ENCODE results near the gene BCOR. TPM values are rescaled to one million over a fixed set of nuclear protein-coding genes. Genes with fewer than 3 reads are reported as not detected.

Gene BCOR
- total RNA-seq, 4 donors from 2014 or later: 30.9 to 67.4 (median 42.4) TPM

GRCh38 chrX:40127052-40127451 lies 29.3 kb upstream of the BCOR start:
- H3K27ac ChIP-seq: no peak overlapping the region
- TF ChIP-seq POLR2A (IDR thresholded peaks at IDR 0.05): no peak
- TF ChIP-seq, protein P1, sequence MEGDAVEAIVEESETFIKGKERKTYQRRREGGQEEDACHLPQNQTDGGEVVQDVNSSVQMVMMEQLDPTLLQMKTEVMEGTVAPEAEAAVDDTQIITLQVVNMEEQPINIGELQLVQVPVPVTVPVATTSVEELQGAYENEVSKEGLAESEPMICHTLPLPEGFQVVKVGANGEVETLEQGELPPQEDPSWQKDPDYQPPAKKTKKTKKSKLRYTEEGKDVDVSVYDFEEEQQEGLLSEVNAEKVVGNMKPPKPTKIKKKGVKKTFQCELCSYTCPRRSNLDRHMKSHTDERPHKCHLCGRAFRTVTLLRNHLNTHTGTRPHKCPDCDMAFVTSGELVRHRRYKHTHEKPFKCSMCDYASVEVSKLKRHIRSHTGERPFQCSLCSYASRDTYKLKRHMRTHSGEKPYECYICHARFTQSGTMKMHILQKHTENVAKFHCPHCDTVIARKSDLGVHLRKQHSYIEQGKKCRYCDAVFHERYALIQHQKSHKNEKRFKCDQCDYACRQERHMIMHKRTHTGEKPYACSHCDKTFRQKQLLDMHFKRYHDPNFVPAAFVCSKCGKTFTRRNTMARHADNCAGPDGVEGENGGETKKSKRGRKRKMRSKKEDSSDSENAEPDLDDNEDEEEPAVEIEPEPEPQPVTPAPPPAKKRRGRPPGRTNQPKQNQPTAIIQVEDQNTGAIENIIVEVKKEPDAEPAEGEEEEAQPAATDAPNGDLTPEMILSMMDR (IDR thresholded peaks at IDR 0.05): no peak
- no peaks in the 10 kb centered on the region for H3K36me3 ChIP-seq
- 79 to 82% methylated on average over 2 of the region's 2 CpGs for WGBS, 2 donors
- H3K9me3 ChIP-seq: no peaks in the 10 kb centered on the region
- H3K27me3 ChIP-seq: no peaks in the 10 kb centered on the region
- DNase-seq: no peak
- H3K4me3 ChIP-seq (replicated peaks in 1 of 3): no peak overlapping the region
- H3K4me1 ChIP-seq: peaks cover 0 to 8% of the 10 kb centered on the region in 2 donors
- intact Hi-C loops (cut with DNase I): no loop called here

DNA sequence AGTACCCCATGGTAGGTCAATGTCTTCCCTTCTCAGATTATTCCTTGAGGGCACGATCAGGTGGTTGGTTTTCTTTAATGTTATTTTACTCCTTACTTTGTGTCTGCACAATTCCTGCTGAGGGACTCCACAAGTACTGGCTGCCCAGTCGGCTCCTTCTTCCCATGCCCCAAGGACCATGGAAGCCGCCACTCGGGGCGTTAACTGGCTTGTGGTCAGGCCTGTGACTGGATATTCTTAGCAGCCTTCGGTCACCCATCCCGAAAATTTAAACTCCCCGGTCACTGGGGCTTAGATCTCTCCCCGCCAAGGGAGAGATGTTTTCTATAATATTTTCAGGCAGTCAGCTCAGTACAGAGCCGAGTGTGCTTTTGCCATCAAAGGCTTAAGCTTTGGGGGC lies 24.7 kb upstream of the BCOR start:
- intact Hi-C loops (cut with DNase I): no loop called here
- 93 to 96% methylated on average over 7 to 8 of the region's 10 CpGs for WGBS, 2 donors
- Histone ChIP-seq H3K36me3 (no peaks in the 10 kb centered on the region), H3K9me3 (no peaks in the 10 kb centered on the region), H3K4me1 (no peaks in the 10 kb centered on the region), H3K27ac (no peak overlapping the region), H3K27me3 (no peaks in the 10 kb centered on the region), H3K4me3 (replicated peaks in 1 of 3) (no peak overlapping the region)
- no peak for DNase-seq
- TF ChIP-seq, protein P1 (IDR thresholded peaks at IDR 0.05): no peak
- TF ChIP-seq POLR2A (IDR thresholded peaks at IDR 0.05): no peak

DNA sequence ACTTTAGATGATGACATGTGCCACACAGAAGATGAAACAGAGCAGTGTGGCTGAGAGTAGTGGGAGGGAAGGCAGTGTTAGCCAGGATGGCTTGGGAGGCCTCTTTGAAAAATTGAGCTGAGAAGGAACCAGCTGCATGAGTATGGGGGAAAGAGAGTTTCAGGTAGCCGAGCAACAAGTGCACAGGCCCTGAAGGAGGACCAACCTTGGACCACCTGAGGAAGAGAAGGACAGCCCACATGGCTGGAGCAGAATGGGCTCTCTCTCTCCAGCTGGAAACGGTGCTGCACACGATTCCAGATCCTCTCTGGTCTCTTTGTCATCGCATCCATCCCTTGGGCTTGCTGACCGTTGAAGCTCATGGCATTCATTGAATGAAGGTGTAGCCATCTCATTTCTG lies 23.9 kb upstream of the BCOR start:
- 90 to 93% methylated on average over 4 to 5 of the region's 5 CpGs for WGBS, 2 donors
- TF ChIP-seq, protein P1 (IDR thresholded peaks at IDR 0.05): no peak
- TF ChIP-seq POLR2A (IDR thresholded peaks at IDR 0.05): no peak
- H3K27me3 ChIP-seq: no peaks in the 10 kb centered on the region

DNA sequence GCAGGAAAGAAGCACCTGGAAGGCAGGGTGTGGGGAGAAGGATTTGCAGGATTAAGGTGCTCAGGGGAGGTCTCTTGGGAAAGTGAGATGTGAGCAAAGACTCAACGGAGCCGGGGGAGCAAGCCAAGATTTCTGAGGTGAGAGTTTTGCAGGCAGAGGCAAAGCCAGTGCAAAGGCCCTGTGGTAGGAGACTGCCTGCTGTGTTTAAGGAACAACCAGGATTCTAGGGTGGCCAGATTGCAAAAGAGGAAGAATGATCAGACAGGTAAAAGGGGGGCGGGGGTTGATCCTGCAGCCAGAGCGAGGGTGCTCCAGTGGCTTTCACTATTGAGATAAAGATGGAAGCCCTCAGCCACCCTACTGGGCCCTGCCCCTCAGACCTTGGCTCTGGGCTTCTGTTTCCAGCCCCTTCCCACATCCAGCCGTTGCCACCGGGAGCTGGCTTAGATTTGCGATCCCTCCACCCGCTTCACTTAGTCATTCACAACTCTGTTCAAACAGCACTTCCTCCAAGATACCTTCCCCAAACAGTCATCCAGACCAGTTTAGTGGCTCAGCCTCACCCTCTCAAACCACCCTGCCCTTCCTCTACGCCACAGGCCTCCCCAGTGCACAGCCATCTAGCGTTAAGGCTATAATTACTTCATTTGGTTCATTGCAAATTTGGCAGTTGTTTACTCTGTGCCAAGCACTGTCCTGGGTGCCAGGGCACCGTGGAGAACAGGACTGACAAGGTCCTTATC lies 23.3 kb upstream of the BCOR start:
- Histone ChIP-seq H3K27me3 (no peaks in the 10 kb centered on the region), H3K4me3 (replicated peaks in 1 of 3) (no peak overlapping the region), H3K9me3 (no peaks in the 10 kb centered on the region), H3K36me3 (no peaks in the 10 kb centered on the region), H3K4me1 (no peaks in the 10 kb centered on the region), H3K27ac (no peak overlapping the region)
- intact Hi-C loops (cut with DNase I): no loop called here
- 73 to 85% methylated on average over 10 of the region's 11 CpGs for WGBS, 2 donors
- TF ChIP-seq, protein P1 (IDR thresholded peaks at IDR 0.05): no peak
- no peak for TF ChIP-seq POLR2A (IDR thresholded peaks at IDR 0.05)
- no peak for DNase-seq

More for the DNA sequence above, 23.9 kb upstream of the BCOR start:
- Histone ChIP-seq H3K27ac (no peak overlapping the region), H3K4me1 (no peaks in the 10 kb centered on the region), H3K36me3 (no peaks in the 10 kb centered on the region), H3K9me3 (no peaks in the 10 kb centered on the region), H3K4me3 (replicated peaks in 1 of 3) (no peak overlapping the region)
- no peak for DNase-seq
- intact Hi-C loops (cut with DNase I): no loop called here

DNA sequence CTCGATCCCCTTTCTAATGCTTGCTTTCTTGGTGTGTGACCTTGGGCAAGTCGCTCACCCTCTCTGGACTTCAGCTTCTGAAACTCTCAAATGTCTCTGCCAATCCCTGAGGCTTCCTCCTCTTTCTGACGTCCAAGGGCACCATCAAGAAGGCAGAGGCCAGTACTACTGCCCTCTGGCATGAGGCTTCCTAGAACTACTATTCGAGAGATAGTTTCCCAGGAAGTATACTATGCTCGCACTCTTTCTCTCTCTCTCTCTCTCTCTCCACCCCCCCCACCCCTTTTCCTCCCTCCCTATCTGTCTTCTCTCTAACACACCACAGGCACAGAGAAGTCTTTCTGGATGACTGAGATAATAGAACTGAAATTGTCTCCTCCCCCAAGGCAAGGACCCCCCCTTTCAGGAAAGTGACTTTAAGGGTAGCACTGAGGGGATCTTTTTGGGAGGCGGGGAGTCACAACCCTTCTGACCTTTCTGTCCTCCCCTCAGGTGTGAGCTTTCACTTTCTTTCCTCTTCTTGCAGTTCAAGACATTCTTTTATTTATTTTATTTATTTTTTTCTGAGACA lies 20.0 kb upstream of the BCOR start:
- intact Hi-C loops (cut with DNase I): no loop called here
- H3K4me1 ChIP-seq: no peaks in the 10 kb centered on the region
- DNase-seq: no peak
- 86 to 93% methylated on average over 5 to 6 of the region's 6 CpGs for WGBS, 2 donors
- H3K36me3 ChIP-seq: no peaks in the 10 kb centered on the region
- H3K27me3 ChIP-seq: no peaks in the 10 kb centered on the region
- H3K27ac ChIP-seq: no peak overlapping the region
- no peaks in the 10 kb centered on the region for H3K9me3 ChIP-seq
- H3K4me3 ChIP-seq (replicated peaks in 1 of 3): no peak overlapping the region
- no peak for TF ChIP-seq POLR2A (IDR thresholded peaks at IDR 0.05)
- TF ChIP-seq, protein P1 (IDR thresholded peaks at IDR 0.05): no peak
